Activated naive CD8-positive, alpha-beta T cell treated with anti-CD3 and anti-CD28 coated beads, Interleukin-2, amount 50 U/mL, for 16 hours (primary cell): ENCODE measurements around the gene TPM3.
"Not testable (repeated sequence)": the region's sequence is repeated elsewhere in the genome, so short reads cannot be mapped to it uniquely, and the experiment has no call there.

ENCODE experiments used
- DNase-seq: peaks from one replicate; pipeline ENCODE4 v3.0.0-alpha.2; 2020; ENCODE audit warnings: low read depth, low spot score

The TPM3 gene

GRCh38 chr1:154191990-154192461, at the start of gene TPM3:
TPM3 (minus strand) TSS chr1:154192100; CDS start chr1:154192018, 82 bp downstream.
- DNase-seq, result no peak

- no peak for DNase-seq
Observed at GRCh38 chr1:154240294-154240833, 48.5 kb upstream of the TPM3 start.

- DNase-seq, result no peak
Observed at GRCh38 chr1:154239491-154239890, 47.6 kb upstream of the TPM3 start.

- DNase-seq, result no peak
Observed at GRCh38 chr1:154237880-154238506, 46.1 kb upstream of the TPM3 start.

GRCh38 chr1:154237435-154237834, 45.5 kb upstream of the TPM3 start:
- DNase-seq, result no peak

- no peak for DNase-seq
Observed at GRCh38 chr1:154236855-154237254, 45.0 kb upstream of the TPM3 start.

- not testable (repeated sequence) for DNase-seq
Observed at GRCh38 chr1:154233127-154233526, 41.2 kb upstream of the TPM3 start.

- not testable (repeated sequence) for DNase-seq
Observed at GRCh38 chr1:154231112-154231511, 39.2 kb upstream of the TPM3 start.

- DNase-seq, result no peak
Observed at GRCh38 chr1:154225370-154225769, 33.5 kb upstream of the TPM3 start.

- DNase-seq, result no peak
Observed at GRCh38 chr1:154223621-154224020, 31.7 kb upstream of the TPM3 start.

GRCh38 chr1:154222918-154223317, 31.0 kb upstream of the TPM3 start:
- DNase-seq, result no peak

- no peak for DNase-seq
Observed at GRCh38 chr1:154222518-154222917, 30.6 kb upstream of the TPM3 start.

- DNase-seq, result peak; percentile 42
Observed at GRCh38 chr1:154221278-154222001, 29.5 kb upstream of the TPM3 start.

- no peak for DNase-seq
Observed at GRCh38 chr1:154220970-154221277, 29.0 kb upstream of the TPM3 start.

- DNase-seq, result peak; percentile 95
Observed at GRCh38 chr1:154220071-154220969, 28.4 kb upstream of the TPM3 start, which contains the start of gene UBAP2L. UBAP2L (plus strand) TSS chr1:154220955; CDS start chr1:154225124, 4,169 bp downstream.

GRCh38 chr1:154219541-154219940, 27.6 kb upstream of the TPM3 start:
- no peak for DNase-seq

- no peak for DNase-seq
Observed at GRCh38 chr1:154218545-154218944, 26.6 kb upstream of the TPM3 start.

GRCh38 chr1:154213274-154213673, 21.4 kb upstream of the TPM3 start:
- DNase-seq, result no peak

GRCh38 chr1:154212083-154212482, 20.2 kb upstream of the TPM3 start:
- DNase-seq, result no peak

GRCh38 chr1:154208677-154209388, 16.9 kb upstream of the TPM3 start:
- no peak for DNase-seq

- DNase-seq, result no peak
Observed at GRCh38 chr1:154207262-154207661, 15.4 kb upstream of the TPM3 start.
